Glutamatergic neuron (in vitro differentiated cells): ENCODE results near the gene HPN. TPM values are rescaled to one million over a fixed set of nuclear protein-coding genes. Genes with fewer than 3 reads are reported as not detected.
A peak's percentile ranks its signal among the peaks of the same experiment; 100 is the strongest.

Source experiments
- DNase-seq: peaks from one replicate; pipeline ENCODE4 v3.0.0; 2022
- H3K27ac Mint-ChIP-seq: one replicate; pipeline ENCODE4 v1.8.0; 2020; ENCODE audit warnings: mild to moderate bottlenecking, mixed read lengths, inconsistent platforms; ENCODE audit not compliant: unreplicated experiment
- H3K27me3 Mint-ChIP-seq: one replicate; pipeline ENCODE4 v1.8.0; 2020; ENCODE audit warnings: mild to moderate bottlenecking, moderate library complexity, mixed read lengths, inconsistent platforms; ENCODE audit not compliant: unreplicated experiment
- H3K36me3 Mint-ChIP-seq: one replicate; pipeline ENCODE4 v1.8.0; 2020; ENCODE audit warnings: mild to moderate bottlenecking, mixed read lengths, inconsistent platforms; ENCODE audit not compliant: unreplicated experiment
- H3K4me1 Mint-ChIP-seq: one replicate; pipeline ENCODE4 v1.8.0; 2020; ENCODE audit warnings: mild to moderate bottlenecking, low read depth, mixed read lengths, inconsistent platforms; ENCODE audit not compliant: unreplicated experiment
- H3K4me3 Mint-ChIP-seq: one replicate; pipeline ENCODE4 v1.8.0; 2020; ENCODE audit warnings: mild to moderate bottlenecking, mixed read lengths, inconsistent platforms; ENCODE audit not compliant: unreplicated experiment
- H3K9me3 Mint-ChIP-seq: one replicate; pipeline ENCODE4 v1.8.0; 2020; ENCODE audit warnings: mild to moderate bottlenecking, moderate library complexity, mixed read lengths, inconsistent platforms; ENCODE audit not compliant: unreplicated experiment
- CTCF ChIP-seq: fragments of 200-600 bp; sonication (generic); IDR thresholded peaks from one replicate; pipeline ENCODE4 v1.5.0; 2021; ENCODE audit not compliant: partially characterized antibody, unreplicated experiment
- total RNA-seq: library from RNA; stranded (reverse); fragmentation: NEBNext Ultra II Directional; extraction: Animal tissue kit (Norgen Biotek cat#: 25700); gene quantifications from one replicate; pipeline ENCODE4 v1.2.1, GENCODE V29; 2021; ENCODE audit not compliant: unreplicated experiment

Gene HPN
- total RNA-seq, 1 donor from 2014 or later, result 0.29 TPM

GRCh38 chr19:35088131-35088913, 46.8 kb downstream of the HPN start:
- DNase-seq, result peak; percentile 76
- no peak for TF ChIP-seq CTCF
- H3K4me1 Mint-ChIP-seq, result peaks cover 12% of the 10 kb centered on the region
- H3K36me3 Mint-ChIP-seq, result no peaks in the 10 kb centered on the region
- peaks cover 15% of the 10 kb centered on the region for H3K27me3 Mint-ChIP-seq
- H3K27ac Mint-ChIP-seq, result peak overlapping the region; percentile 24
- H3K9me3 Mint-ChIP-seq, result peaks cover 10% of the 10 kb centered on the region
- H3K4me3 Mint-ChIP-seq, result no peak overlapping the region

- DNase-seq, result no peak
- no peak overlapping the region for H3K27ac Mint-ChIP-seq
- H3K27me3 Mint-ChIP-seq, result peaks cover 11% of the 10 kb centered on the region
- peaks cover 12% of the 10 kb centered on the region for H3K4me1 Mint-ChIP-seq
- H3K36me3 Mint-ChIP-seq, result no peaks in the 10 kb centered on the region
- H3K4me3 Mint-ChIP-seq, result no peak overlapping the region
- TF ChIP-seq CTCF, result no peak
- H3K9me3 Mint-ChIP-seq, result peaks cover 13% of the 10 kb centered on the region
Observed at GRCh38 chr19:35089554-35089953, 48.0 kb downstream of the HPN start.

GRCh38 chr19:35090160-35090505, 48.6 kb downstream of the HPN start:
- Mint-ChIP-seq H3K4me3 (no peak overlapping the region), H3K4me1 (peaks cover 12% of the 10 kb centered on the region), H3K27ac (no peak overlapping the region), H3K9me3 (peaks cover 13% of the 10 kb centered on the region), H3K27me3 (peaks cover 11% of the 10 kb centered on the region), H3K36me3 (no peaks in the 10 kb centered on the region)
- no peak for DNase-seq
- TF ChIP-seq CTCF, result no peak

- Mint-ChIP-seq H3K27ac (no peak overlapping the region), H3K9me3 (peaks cover 13% of the 10 kb centered on the region), H3K36me3 (no peaks in the 10 kb centered on the region), H3K27me3 (peaks cover 10% of the 10 kb centered on the region), H3K4me1 (peaks cover 15% of the 10 kb centered on the region), H3K4me3 (no peak overlapping the region)
- peak; percentile 87 for TF ChIP-seq CTCF
- peak; percentile 44 for DNase-seq
Observed at GRCh38 chr19:35090506-35091214, 49.1 kb downstream of the HPN start.

GRCh38 chr19:35093430-35093829, 51.9 kb downstream of the HPN start:
- no peak overlapping the region for H3K27ac Mint-ChIP-seq
- H3K9me3 Mint-ChIP-seq, result peaks cover 6% of the 10 kb centered on the region
- no peak for TF ChIP-seq CTCF
- H3K27me3 Mint-ChIP-seq, result peaks cover 11% of the 10 kb centered on the region
- no peaks in the 10 kb centered on the region for H3K36me3 Mint-ChIP-seq
- H3K4me1 Mint-ChIP-seq, result peaks cover 15% of the 10 kb centered on the region
- no peak for DNase-seq
- no peak overlapping the region for H3K4me3 Mint-ChIP-seq
